H1 (cell line): ENCODE results near the gene AKIRIN2.
"Not testable (repeated sequence)": the region's sequence is repeated elsewhere in the genome, so short reads cannot be mapped to it uniquely, and the experiment has no call there.

Experiments used
- JUN ChIP-seq: IDR thresholded peaks from 2 replicates; pipeline ENCODE4 v1.6.1; 2011; ENCODE audit warnings: low read depth, mild to moderate bottlenecking, improper control_type of control experiment, low read length
- KDM1A ChIP-seq: fragments of 200-600, 300-600 bp; sonication (generic); IDR thresholded peaks from 2 replicates; pipeline ENCODE4 v1.7.1; 2016; ENCODE audit warnings: mild to moderate bottlenecking, low read length, borderline replicate concordance
- TAF1 ChIP-seq: IDR thresholded peaks from 2 replicates; pipeline ENCODE4 v1.6.1; 2011; ENCODE audit warnings: mild to moderate bottlenecking, low read depth, low read length
- TEAD4 ChIP-seq: IDR thresholded peaks from 2 replicates; pipeline ENCODE4 v1.6.1; 2012; ENCODE audit warnings: low read depth, low read length, inconsistent platforms, mixed read lengths

GRCh38 chr6:87708581-87709427 lies 6.8 kb upstream of the AKIRIN2 start:
- TF ChIP-seq KDM1A, JUN, TEAD4, TAF1: not testable (repeated sequence)
